Measurements from ENCODE around the gene STXBP2.

DNA sequence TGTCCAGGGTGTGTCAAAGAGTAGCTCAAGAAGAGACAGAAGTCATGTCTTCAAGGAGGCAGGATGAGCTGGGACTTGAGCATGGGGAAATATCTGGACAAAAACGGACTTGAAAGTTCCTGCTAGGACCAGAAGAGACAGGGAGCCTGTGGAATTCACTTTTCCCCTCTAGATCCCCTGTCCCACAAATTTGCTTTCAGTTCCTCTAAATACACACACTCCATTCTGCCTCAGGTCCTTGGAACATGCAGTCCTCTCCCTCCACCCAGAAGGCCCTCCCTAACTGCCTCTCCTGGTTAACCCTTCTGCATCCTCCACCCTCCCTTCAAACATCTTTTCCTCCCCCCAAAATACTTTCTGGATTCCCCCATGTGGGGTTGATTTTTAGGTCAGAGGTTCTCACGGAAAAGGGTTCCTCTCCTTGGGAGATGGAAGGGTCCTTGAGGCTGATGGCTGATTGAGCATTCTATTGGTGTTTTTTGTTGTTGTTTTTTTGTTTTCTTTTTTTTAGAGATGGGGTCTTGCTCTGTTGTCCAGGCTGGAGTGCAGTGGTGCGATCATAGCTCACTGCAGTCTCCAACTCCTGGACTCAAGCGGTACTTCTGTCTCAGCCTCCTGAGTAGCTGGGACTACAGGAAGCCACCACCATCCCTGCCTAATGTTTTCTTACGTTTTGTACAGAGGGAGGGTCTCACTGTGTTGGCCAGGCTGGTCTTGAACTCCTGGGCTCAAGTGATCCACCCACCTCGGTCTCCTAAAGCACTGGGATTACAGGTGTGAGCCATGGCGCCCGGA is 25.0 kb downstream of the STXBP2 start:
- TF ChIP-seq, protein P1, sequence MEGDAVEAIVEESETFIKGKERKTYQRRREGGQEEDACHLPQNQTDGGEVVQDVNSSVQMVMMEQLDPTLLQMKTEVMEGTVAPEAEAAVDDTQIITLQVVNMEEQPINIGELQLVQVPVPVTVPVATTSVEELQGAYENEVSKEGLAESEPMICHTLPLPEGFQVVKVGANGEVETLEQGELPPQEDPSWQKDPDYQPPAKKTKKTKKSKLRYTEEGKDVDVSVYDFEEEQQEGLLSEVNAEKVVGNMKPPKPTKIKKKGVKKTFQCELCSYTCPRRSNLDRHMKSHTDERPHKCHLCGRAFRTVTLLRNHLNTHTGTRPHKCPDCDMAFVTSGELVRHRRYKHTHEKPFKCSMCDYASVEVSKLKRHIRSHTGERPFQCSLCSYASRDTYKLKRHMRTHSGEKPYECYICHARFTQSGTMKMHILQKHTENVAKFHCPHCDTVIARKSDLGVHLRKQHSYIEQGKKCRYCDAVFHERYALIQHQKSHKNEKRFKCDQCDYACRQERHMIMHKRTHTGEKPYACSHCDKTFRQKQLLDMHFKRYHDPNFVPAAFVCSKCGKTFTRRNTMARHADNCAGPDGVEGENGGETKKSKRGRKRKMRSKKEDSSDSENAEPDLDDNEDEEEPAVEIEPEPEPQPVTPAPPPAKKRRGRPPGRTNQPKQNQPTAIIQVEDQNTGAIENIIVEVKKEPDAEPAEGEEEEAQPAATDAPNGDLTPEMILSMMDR (IDR thresholded peaks at IDR 0.05): no peak
- TF ChIP-seq POLR2AphosphoS5 (IDR thresholded peaks at IDR 0.05): no peak

Data from upper lobe of left lung (tissue), 4 donors.